AG08396 (cell line): ENCODE measurements around the gene CASTOR1.
A peak's percentile ranks its signal among the peaks of the same experiment; 100 is the strongest.

Source experiments
- DNase-seq: peaks from one replicate; pipeline ENCODE4 v3.0.0; 2012; ENCODE audit warnings: low spot score, mixed read lengths

The CASTOR1 gene

GRCh38 chr22:30245181-30245984 lies 43.9 kb downstream of the CASTOR1 start:
- no peak for DNase-seq

- no peak for DNase-seq
Measured at GRCh38 chr22:30244641-30245040, 44.7 kb downstream of the CASTOR1 start.

GRCh38 chr22:30244066-30244465 lies 45.2 kb downstream of the CASTOR1 start:
- no peak for DNase-seq

- DNase-seq: no peak
Measured at GRCh38 chr22:30243661-30244060, 45.6 kb downstream of the CASTOR1 start.

- no peak for DNase-seq
Measured at GRCh38 chr22:30241576-30242371, 47.5 kb downstream of the CASTOR1 start.

GRCh38 chr22:30240541-30241417 lies 48.5 kb downstream of the CASTOR1 start:
- DNase-seq: no peak

- DNase-seq: no peak
Measured at GRCh38 chr22:30239488-30240405, 49.6 kb downstream of the CASTOR1 start.

GRCh38 chr22:30238661-30239487 lies 50.4 kb downstream of the CASTOR1 start:
- no peak for DNase-seq

- no peak for DNase-seq
Measured at GRCh38 chr22:30238136-30238535, 51.2 kb downstream of the CASTOR1 start.

- no peak for DNase-seq
Measured at GRCh38 chr22:30236875-30237274, 52.4 kb downstream of the CASTOR1 start.

GRCh38 chr22:30235687-30236170 lies 53.6 kb downstream of the CASTOR1 start:
- peak; percentile 78 for DNase-seq
